Stimulated activated CD4-positive, alpha-beta T cell treated with anti-CD3 and anti-CD28 coated beads, Interleukin-15, amount 100 ng/mL, for 24 hours (primary cell): ENCODE data around the gene HNRNPDL.
A peak's percentile ranks its signal among the peaks of the same experiment; 100 is the strongest.
"Not testable (repeated sequence)": the region's sequence is repeated elsewhere in the genome, so short reads cannot be mapped to it uniquely, and the experiment has no call there.

ENCODE experiments used
- DNase-seq: peaks from one replicate; pipeline ENCODE4 v3.0.0-alpha.2; 2020

HNRNPDL gene

DNA sequence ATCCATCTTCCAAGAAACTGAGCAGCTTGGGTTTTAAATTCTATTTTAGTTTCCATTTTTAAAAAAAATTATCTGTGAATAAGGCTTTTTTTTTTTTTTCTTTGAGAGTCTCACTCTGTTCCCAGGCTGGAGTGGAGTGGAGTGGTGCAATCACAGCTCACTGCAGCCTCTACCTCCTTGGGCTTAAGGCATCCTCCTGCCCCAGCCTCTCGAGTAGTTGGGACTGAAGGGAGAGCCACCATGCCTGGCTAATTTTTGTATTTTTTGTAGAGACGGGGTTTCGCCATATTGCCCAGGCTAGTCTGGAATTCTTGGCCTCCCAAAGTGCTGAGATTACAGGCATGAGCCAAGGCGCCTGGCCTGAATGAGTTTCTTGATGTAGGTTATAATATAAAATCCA is 1.6 kb upstream of the HNRNPDL start:
- no peak for DNase-seq

DNA sequence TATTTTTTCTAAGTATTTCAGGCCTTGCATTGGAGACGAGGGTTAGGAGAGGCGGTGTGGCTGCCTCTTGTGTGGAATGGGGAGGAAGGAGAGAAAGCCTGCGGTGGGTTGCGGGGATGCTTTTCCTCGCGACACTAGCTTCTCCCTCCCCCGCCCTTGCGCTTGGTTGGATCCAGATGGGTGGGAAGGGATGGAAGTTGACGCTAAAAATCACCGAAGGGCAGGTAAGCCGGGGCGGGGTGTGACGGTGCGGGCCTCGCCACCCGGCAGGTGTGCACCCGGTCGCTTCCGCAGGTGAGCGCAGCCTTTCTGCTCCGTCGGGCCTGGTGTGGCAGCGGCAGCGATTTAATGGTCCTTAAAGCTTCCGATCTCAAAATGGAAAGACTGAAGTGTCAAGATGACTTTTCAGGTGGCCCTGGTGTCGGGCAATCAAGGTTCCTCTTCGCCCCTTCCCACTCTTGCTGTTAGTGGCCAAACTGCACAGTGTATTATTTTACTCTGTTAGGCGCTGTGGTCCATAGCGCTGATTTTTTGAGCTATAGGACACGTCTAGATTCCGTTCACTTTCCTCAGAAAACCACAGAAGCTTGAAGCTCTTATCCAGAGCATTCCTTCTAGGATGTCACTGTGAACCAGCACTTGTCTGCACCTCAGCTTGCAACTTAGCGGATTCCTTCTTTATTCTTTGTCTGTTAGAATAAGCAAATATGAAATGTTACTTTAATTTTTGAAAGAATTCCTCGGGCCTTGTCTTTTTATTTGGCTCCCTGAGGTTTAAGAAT is 893 bp upstream of the HNRNPDL start:
- peak; percentile 50 for DNase-seq

DNA sequence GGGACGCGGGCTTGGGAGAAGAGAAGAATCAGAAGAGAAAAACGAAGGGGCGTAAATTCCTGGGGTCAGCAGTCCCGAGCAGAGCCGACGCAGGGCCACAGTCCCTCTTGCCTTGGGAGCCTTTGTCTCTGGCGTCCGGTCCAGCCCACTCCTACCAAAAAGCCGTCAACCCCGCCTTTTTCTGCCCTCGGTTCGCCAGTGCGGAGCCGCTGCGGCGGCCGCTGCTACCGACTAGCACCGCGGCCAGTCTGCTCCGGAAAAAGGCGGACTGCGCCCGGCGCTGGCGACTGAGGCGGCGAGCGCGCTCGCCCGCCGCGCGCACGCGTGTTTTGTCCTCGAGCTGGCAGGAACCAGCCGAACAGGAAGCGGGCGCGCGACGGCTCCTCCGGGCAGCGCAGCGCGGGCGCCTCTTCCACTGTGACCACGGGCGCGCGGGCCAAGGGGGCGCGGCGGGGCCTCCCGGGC is 502 bp downstream of the HNRNPDL start:
- no peak for DNase-seq

DNA sequence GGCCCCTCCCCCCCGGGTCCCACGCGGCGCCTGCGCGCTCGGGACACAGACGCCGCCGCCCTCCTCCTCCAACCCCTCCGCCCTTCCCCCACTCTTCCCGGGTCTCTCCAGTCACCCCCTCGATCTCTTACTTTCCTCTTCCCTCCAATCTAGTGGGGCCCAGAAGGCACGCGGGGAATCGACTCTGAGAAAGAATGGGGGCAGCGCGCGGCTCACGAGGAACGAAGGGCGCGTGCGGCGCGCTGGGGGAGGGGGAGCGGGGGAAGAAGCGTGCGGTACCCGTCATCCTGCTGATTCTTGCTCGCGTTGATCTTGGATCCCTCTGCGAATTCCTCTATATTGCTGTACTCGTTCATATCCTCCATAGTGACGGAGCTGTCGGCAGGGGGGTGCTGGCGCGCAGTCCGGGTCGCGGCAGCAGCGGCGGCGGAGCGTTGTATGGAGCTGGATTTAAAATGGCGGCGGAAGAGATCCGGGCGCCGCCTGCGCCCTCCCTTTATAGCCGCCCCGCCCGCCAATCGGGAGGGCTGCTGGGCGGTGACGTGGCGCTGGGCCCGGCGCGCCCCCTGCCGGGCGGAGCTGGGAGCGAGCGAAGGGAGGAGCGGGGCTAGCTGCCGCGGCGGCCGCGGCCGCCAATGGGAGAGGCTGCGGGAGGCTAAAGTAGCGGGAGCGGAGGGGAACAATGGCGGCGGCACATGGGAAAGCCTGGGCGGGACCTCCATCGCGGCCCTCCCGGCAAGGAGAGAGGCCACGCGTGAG is 1.1 kb downstream of the HNRNPDL start:
- peak; percentile 92 for DNase-seq

DNA sequence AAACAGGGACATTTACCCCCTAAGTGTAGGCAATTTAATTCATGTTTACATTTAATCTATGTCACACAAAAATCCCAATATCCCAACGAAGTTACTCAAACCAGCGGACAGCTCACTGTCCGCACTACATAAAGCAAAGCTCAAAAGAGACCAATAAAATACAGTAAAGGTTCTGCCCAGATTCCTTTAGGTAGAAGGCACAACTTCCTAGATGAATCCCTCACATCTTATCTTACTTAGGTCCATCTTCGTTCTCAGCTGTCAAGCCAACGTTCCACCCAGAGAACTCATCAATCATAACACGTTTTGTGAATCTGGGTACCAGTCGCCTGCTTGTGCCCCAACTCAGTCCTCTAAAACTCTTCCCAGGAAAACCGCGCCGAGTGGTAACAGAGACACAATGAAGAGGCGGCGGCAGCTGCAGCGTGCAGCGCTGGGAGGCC is 1.7 kb downstream of the HNRNPDL start:
- no peak for DNase-seq

DNA sequence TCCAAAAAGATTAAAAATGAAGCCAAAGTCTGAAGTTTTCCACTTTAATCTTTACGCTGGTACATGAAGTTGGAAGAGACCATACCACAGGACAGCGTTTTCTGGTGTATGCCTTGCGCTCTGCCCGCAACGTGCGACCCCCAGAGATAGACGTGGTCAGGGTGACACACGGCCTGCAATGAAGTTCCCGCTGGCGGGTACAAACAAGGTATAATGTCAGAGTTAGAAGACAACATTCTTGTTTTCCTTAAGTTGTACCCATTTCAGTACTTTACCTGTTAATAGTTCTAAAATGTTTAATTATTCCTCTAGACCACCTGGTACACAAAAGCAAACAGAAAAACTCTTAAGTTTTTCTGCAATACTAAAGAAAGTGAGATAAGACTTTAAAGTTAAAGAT is 4.8 kb downstream of the HNRNPDL start:
- DNase-seq = no peak

DNA sequence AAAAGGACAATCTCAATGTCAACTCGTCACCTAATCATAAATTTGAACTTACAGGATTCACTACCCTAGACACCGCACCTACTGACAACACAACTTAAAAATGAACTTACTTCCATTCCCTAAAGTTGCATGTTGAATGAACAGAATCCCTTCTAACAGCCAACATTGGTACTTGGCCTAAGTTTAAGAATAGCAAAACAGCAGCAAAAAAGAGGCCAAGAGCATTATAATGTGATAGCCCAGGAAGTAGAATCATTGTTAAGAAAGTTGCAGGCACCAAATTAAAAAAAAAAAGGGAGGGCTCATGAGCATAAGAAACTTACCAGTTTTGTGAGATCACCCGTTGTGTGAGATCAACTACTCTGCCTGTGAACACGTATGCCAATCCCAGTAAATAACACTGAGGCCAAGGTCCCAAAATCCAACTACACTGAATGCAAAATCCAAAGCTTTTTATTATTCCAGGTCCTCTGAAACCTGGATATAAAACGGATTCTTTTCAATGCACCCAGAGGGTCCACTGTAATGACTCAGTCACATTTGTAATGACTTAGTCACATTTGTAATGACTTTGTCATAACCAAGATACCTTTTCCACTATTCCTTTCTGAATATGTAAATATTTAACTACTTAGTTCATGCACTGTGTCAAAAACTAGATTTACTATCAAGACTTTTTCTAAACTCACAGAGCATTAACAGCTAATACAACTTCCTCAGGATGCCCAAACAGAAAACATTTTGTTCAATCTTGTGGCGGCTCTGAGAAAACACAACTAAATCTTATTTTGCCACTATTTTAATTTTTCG is 6.8 kb downstream of the HNRNPDL start:
- DNase-seq = no peak

DNA sequence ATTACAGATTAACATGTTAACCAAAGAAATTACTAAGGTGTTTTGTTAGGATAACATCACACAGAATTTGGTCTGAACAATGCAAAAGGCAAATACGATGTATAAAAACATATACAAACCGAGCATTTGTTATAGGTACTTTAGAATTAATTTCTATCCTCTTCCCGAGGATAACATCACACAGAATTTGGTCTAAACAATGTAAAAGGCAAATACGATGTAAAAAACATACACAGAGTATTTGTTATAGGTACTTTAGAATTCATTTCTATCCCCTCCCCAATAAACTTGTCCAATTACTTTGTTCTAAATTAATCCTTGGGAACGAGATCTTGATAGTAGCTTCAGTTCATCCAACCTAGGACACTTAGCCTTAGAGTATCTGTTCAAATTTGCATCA is 7.6 kb downstream of the HNRNPDL start:
- DNase-seq = no peak

DNA sequence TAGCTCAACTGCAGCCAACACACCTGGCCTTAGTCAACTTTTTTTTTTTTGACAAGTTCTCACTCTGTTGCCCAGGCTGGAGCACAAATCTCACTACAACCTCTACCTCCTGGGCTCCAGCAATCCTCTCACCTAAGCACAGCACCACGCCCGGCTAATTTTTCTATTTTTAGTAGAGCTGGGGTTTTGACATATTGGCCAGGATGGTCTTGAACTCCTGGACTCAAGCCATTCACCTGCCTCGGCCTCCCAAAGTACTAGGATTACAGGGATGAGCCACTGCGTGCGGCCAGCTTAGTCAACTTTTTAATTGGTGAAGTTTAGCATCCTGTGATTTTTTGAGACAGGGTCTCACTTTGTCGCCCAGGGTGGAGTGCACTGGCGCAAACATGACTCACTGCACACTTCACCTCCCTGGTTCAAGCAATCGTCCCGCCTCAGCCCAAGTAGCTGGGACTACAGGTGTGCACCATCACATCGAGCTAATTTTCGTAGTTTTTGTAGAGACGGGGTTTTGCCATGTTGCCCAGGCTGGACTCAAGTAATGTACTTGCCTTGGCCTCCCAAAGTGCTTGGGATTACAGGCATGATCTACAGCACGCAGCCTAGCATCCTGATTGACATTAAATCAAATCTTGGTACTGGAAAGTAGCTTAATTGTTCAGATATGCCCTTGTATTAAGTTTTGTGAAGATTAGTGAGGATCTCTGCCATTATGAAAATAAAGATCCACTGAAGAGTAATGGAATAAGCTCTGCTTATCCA is 8.3 kb downstream of the HNRNPDL start:
- DNase-seq = peak; percentile 36

DNA sequence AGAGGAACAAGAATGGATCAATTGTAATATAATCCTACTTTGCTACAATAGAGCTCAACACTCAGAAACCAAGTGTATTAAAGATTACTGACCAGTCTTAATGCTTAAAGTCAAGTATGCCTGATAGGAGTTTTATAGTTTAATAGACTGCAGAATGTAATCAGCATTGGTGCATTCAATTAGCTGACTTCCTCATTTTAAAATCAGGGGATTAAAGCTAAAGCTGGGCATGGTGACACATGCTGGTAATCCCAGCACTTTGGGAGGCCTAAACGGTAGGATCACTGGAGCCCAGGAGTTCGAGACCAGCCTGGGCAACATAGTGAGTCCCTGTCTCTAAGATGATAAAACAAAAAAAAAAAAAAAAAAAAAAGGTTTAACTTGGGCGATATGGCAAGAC is 10.8 kb downstream of the HNRNPDL start:
- DNase-seq = no peak

DNA sequence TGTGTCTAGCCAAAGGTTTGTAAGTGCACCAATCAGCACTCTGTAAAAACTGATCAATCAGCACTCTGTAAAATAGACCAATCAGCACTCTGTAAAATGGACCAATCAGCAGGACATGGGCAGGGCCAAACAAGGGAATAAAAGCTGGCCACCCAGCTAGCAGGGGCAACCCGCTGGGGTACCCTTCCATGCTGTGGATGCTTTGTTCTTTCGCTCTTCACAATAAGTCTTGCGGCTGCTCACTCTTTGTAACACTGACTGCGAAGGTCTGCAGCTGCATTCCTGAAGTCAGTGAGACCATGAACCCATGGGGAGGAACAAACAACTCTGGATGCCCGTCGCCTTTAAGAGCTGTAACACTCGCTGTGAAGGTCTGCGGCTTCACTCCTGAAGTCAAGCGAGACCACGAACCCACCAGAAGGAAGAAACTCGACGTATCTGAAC is 14.3 kb downstream of the HNRNPDL start:
- no peak for DNase-seq

DNA sequence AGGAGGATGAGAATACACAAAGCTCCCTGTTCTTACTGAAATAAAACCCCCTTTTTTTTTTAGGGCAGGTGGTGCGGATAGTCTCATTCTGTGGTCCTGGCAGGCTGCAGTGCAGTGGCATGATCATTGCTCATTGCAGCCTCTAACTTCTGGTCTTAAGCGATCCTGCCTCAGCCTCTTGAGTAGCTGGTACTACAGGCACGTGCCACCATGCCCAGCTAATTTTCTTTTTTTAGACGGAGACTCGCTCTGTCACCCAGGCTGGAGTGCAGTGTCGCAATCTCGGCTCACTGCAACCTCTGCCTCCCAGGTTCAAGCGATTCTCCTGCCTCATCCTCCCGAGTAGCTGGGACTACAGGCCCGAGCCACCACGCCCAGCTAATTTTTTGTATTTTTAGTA is 15.2 kb downstream of the HNRNPDL start:
- not testable (repeated sequence) for DNase-seq

DNA sequence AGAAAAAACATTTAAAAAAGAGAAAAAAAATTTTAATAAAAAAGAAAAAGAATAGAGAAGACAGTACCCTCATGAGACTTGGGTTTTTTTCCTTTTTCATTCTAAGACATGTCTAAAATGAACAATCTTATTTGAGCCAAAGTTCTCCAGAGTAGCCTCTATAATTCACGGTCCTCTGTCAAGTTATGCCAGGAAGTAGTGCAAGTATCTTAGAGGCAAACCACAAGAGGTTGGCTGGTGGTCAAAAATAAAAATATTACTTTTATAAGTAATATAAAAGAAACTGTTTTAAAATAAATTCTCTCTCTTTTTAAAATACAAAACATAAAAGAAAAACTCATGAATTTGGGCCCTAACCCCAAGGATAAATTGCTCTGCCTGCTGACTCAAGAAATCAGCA is 26.5 kb downstream of the HNRNPDL start:
- DNase-seq = no peak

DNA sequence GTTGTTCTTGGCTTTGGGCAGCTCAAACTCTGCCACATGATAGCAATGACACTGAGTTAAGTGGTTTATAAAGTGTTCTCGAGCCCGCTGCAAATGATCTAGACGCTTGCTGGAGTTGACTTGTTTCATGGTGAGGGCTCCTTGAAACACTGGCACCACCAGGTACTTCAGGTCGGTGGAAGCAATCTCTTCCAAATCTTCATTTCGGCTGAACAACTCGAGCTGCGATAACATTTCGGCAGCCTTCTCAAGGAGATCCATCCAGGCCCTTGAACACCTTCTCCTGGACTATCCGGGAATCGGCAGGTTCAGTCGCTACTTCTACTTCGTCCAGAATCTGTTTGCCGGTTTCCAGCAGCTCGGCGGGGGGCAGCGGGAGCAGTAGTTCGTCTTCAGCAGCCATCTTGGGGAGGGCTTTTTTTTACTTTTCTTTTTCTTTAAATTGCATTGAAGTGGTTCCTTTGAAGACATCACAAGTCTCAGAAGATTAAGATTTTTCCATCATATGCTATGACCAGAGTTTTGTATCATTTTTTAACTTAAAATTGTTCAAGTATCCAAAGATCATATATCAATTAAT is 28.0 kb downstream of the HNRNPDL start:
- no peak for DNase-seq

DNA sequence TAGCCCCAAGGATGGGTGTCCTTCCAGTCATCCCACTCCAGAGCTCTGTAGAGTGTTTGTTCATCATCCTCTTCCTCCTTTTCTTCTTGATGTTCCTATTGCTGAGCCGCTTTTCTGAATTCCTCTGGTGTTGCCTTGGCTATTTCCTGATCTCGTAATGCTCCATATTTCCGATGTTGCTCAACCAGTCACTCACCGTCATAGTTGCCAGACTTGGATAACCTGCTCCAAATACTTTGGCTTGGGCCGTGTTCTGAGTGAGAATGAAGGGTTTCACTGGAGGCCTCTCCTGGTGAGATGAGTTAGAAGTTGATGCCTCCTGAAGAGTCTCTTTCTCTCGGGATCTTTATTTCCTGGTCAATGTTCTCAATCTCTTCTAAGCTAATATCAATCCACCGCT is 28.7 kb downstream of the HNRNPDL start:
- DNase-seq = no peak

DNA sequence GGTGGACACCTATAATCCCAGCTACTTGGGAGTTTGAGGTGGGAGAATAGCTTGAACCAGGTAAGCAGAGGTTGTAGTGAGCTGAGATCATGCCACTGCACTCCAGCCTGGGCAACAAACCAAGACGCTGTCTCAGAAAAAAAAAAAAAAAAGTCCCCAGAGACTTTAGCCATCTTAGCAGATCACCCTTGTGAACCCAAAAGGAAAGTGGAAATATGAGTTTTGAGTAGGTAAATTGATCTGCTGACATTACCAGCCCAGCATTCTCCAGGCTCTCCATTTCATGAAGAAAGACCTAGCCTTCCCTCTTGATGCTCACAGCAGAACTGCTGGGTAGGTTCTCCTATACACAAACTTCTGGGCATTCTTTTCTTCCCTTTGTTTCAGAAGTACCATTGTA is 32.0 kb downstream of the HNRNPDL start:
- DNase-seq = no peak

DNA sequence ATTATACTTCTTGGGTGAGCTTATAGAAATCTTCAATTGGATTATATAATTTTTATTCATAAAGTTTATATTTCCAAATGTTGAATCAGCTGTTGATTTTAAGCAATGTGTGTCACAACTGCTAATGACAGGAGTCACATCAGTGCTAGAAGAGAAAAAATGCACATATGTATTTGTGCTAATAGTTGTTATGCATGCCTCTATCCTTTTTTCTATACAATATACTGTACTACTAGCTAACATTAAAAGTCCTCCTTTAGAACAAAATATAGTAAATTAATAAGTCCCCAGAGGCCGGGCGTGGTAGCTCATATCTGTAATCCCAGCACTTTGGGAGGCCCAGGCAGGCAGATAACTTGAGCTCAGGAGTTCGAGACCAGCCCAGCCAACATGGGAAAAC is 32.7 kb downstream of the HNRNPDL start:
- no peak for DNase-seq

DNA sequence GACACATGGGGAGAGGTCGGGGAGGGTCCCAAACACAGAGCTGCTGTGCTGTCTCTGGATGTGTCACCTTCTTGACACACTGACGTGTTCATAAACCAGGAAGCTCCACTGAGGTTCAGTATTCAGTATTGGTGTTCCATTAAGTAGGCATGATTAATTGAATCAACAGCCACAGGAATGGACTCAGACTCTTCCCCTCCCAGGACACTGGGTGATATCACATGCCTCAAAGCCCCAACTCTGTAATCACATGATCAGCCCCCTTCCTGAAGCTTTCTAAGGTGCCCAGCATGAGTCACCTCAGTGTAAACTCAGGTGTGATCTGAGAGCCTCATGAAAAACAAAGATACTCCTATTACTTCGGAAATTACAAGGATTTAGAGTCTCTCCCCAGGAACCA is 35.4 kb downstream of the HNRNPDL start:
- no peak for DNase-seq

DNA sequence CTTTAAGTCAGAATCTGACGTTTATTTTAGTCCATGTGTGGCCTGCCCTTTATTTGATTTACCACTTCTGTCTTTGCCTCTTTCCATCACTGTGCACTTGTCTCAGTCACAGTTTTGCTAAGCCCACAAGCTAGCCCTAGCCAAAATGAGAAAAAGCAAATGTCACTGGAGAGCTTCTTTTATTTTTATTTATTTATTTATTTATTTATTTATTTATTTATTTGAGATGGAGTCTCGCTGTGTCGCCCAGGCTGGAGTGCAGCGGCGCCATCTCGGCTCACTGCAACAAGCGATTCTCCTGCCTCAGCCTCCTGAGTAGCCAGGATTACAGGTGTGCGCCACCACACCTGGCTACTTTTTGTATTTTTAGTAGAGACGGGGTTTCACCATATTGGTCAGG is 40.2 kb downstream of the HNRNPDL start:
- DNase-seq = not testable (repeated sequence)

DNA sequence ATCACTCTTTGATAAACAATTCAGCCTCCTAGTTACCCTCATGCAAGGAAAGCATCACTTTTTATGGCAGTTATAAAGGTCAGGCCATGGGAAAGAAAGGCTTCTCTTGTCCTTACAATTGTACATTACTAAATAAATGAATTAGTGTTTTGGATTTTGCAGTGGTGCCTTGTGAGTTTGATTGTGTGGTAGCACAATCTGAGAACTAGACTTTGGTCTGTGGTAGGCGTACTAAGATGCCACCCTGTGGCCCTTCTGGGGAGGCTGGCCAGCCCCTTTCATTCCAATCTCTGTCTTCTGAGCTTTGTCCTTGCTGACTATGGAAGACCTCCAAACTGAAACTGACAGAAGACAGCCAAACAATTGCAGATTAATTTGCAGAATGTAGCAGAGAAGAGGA is 41.9 kb downstream of the HNRNPDL start:
- no peak for DNase-seq

DNA sequence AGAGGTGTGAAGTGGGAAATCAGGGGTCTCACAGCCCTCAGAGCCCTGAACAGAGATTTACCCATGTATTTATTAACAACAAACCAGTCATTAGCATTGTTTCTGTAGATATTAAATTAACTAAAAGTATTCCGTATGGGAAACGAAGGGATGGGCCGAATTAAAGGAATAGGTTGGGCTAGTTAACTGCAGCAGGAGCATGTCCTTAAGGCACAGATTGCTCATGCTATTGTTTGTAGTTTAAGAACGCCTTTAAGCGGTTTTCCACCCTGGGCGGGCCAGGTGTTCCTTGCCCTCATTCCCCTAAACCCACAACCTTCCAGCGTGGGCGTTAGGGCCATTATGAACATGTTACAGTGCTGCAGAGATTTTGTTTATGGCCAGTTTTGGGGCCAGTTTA is 44.0 kb downstream of the HNRNPDL start:
- not testable (repeated sequence) for DNase-seq

DNA sequence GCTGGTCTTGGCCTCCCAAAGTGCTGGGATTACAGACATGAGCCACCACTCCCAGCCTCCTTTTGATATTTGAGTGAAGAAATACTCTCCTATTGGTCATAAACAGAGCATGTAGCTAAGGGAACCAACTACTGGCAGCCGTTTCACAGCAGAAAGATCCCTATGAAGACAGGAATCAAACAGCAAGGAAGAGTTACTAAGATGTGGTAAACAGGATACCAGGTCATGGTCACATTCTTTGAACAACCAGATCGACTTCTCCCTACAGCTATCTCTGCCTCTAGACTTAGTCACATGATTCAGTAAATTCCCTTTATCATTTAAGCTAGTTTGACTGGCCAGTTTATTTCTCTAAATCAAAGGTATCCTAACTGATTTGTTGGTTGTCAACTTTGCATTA is 47.5 kb downstream of the HNRNPDL start:
- DNase-seq = no peak
